Measurements from ENCODE around the gene PHACTR3.

- no peak for TF ChIP-seq CTCF (IDR thresholded peaks at IDR 0.05)
- TF ChIP-seq POLR2A (IDR thresholded peaks at IDR 0.05), result no peak
These were observed 220.6 kb downstream of the PHACTR3 start for GRCh38 chr20:59824711-59825562.

All from lower leg skin (tissue), 3 donors.